NB4 (cell line): ENCODE data around the gene FCRL4.

Experiments used
- CTCF ChIP-seq: IDR thresholded peaks from one replicate; pipeline ENCODE4 v1.5.1; 2012; ENCODE audit warnings: low read depth, low read length
- MYC ChIP-seq: IDR thresholded peaks from 2 replicates; pipeline ENCODE4 v1.6.1; 2011; ENCODE audit warnings: low read depth, low read length
- POLR2A ChIP-seq: IDR thresholded peaks from 2 replicates; pipeline ENCODE4 v1.6.1; 2011; ENCODE audit warnings: mild to moderate bottlenecking; ENCODE audit not compliant: insufficient read length; ENCODE audit errors: extremely low read depth

GRCh38 chr1:157523774-157524493 is 74.0 kb downstream of the FCRL4 start:
- TF ChIP-seq CTCF (no peak), POLR2A (no peak), MYC (no peak)
